Lower leg skin (tissue), 3 donors: ENCODE measurements around the gene ZNF789.

Experiments
- POLR2A ChIP-seq, 2 donors: fragments of 450-650 bp; IDR thresholded peaks; one replicate each; pipeline ENCODE4 v1.6.1; 2016 to 2017; ENCODE audit warnings: antibody characterized with exemption in 2 of 2, mild to moderate bottlenecking in 1 of 2, moderate library complexity in 1 of 2
- TF ChIP-seq, protein P1 (sequence below), 3 donors: fragments of 450-650 bp; IDR thresholded peaks; one replicate each; pipeline ENCODE4 v1.5.1; 2016; ENCODE audit warnings: antibody characterized with exemption in 3 of 3, mild to moderate bottlenecking in 3 of 3, moderate library complexity in 2 of 3

DNA sequence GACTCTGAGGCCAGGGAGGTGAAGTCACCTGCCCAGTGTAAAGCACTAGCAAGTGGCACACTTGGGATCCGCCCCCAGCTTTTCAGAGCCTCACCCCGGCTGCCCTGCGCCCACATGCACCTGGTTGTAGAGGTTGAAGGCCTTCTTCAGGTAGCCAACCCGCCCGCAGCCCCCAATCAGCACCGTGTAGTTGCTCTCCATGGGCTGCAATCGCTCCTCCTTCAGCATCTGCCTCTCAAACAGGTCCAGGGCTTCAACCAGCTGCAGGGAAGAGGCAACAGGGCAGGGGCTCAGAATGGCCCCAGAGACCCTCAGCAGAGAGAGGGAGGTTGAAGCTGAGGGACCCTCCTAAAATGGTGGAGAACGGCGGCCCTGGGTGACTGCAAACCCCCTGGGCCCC lies 39.5 kb upstream of the ZNF789 start:
- TF ChIP-seq, protein P1, sequence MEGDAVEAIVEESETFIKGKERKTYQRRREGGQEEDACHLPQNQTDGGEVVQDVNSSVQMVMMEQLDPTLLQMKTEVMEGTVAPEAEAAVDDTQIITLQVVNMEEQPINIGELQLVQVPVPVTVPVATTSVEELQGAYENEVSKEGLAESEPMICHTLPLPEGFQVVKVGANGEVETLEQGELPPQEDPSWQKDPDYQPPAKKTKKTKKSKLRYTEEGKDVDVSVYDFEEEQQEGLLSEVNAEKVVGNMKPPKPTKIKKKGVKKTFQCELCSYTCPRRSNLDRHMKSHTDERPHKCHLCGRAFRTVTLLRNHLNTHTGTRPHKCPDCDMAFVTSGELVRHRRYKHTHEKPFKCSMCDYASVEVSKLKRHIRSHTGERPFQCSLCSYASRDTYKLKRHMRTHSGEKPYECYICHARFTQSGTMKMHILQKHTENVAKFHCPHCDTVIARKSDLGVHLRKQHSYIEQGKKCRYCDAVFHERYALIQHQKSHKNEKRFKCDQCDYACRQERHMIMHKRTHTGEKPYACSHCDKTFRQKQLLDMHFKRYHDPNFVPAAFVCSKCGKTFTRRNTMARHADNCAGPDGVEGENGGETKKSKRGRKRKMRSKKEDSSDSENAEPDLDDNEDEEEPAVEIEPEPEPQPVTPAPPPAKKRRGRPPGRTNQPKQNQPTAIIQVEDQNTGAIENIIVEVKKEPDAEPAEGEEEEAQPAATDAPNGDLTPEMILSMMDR (IDR thresholded peaks at IDR 0.05), result no peak
- TF ChIP-seq POLR2A (IDR thresholded peaks at IDR 0.05), result no peak
